T-helper 17 cell (primary cell): Measurements from ENCODE around the gene WDFY2. TPM values are rescaled to one million over a fixed set of nuclear protein-coding genes. Genes with fewer than 3 reads are reported as not detected.
A peak's percentile ranks its signal among the peaks of the same experiment; 100 is the strongest.

Experiments used
- ATAC-seq: fragments of 150-1000 bp; cut with Tn5 transposase; 2 replicates; pipeline ENCODE4 v1.10.0; 2021; ENCODE audit warnings: mild to moderate bottlenecking, moderate library complexity
- DNase-seq, 3 donors: peaks; one replicate each; pipeline versions ENCODE4 v3.0.0 to v3.0.0-alpha.2; 2020 to 2021
- H3K9me3 ChIP-seq: one replicate; pipeline ENCODE4 v1.7.0; 2013; ENCODE audit warnings: low read length, mild to moderate bottlenecking; ENCODE audit not compliant: control insufficient read depth, poor library complexity, severe bottlenecking
- H3K27ac Mint-ChIP-seq: one replicate; pipeline ENCODE4 v1.8.0; 2022; ENCODE audit warnings: mild to moderate bottlenecking, moderate library complexity, mixed read lengths
- H3K27me3 Mint-ChIP-seq: one replicate; pipeline ENCODE4 v1.8.0; 2022; ENCODE audit warnings: mixed read lengths
- H3K36me3 Mint-ChIP-seq: one replicate; pipeline ENCODE4 v1.8.0; 2022; ENCODE audit warnings: low read depth, mixed read lengths
- H3K4me1 Mint-ChIP-seq: one replicate; pipeline ENCODE4 v1.8.0; 2022; ENCODE audit warnings: mild to moderate bottlenecking, mixed read lengths
- H3K4me3 Mint-ChIP-seq: one replicate; pipeline ENCODE4 v1.8.0; 2022; ENCODE audit warnings: mild to moderate bottlenecking, moderate library complexity, mixed read lengths
- total RNA-seq, 4 donors: library from RNA in 2 of 4; stranded (reverse) in 2 of 4; gene quantifications; one replicate each; pipeline ENCODE4 v1.2.3 and lab custom pipeline; 2022 to 2026

WDFY2 gene
- total RNA-seq, 2 donors from 2014 or later: 41.5 to 52.2 TPM

DNA sequence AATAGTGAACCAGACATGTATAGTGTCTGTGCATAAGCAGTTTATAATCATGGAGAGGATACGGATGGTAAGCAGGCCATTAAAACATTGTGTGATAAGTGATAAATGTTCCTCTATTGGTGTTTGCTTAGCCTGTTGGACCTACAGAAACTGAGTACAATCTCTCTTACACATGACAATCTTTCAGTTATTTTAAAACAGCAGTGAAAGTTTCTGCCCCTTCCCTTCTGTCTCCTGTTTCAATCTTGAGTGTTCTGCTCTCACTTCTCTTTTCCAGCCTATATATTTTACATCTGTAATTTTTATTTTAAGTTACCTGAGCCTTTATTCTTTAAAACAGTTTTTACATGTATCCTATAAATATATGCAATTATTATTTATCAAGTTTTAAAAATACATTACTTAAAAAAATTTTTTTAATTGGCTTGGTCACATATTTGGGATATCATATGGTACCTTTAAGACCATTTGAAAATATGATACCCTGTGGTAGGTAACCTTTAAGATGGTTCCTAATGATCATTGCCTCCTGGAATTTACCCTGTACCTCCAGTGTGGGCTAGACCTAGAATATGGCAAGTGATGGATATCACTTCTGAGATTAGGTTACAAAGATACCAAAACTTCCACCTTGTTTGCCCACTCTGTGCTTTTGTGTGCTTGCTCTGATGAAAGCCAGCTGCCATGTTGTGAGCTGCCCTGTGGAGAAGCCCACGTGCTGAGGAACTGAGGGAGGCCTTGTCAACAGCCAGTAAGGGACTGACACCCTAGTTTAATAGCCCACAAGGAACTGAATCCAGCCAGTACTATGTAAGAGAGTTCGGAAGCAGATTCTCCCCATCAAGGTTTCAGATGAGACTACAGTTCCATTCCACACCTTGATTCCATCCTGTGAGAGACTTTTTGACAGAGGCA lies 120.4 kb downstream of the WDFY2 start:
- Mint-ChIP-seq H3K4me3 (no peak overlapping the region), H3K27ac (peak overlapping the region; percentile 24), H3K27me3 (no peaks in the 10 kb centered on the region), H3K36me3 (peaks cover 3% of the 10 kb centered on the region), H3K4me1 (peaks cover 2% of the 10 kb centered on the region)
- ATAC-seq (no peak), DNase-seq (no peak)
- no peaks in the 10 kb centered on the region for H3K9me3 ChIP-seq

DNA sequence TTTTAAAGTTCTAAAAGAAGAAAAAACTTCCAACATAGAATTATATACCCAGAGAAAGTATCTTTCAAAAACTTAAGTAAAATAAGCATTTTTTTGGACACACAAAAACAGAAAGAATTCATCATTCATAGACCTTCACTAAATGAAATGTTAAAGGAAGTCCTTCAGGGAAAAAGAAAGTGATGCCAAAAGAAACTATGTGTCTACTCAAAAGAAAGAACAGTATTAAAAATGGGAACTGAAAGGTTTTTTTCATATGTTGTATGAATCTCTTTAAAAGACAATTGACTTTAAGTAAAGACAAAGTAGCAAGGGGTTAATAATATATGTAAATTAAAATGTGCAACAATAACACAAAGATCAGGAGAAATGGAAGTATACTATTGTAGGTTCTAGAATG lies 123.2 kb downstream of the WDFY2 start:
- Mint-ChIP-seq H3K4me1 (peaks cover 2% of the 10 kb centered on the region), H3K27me3 (no peaks in the 10 kb centered on the region), H3K4me3 (no peak overlapping the region), H3K36me3 (peaks cover 3% of the 10 kb centered on the region), H3K27ac (no peak overlapping the region)
- no peak for DNase-seq
- no peak for ATAC-seq
- H3K9me3 ChIP-seq: no peaks in the 10 kb centered on the region

DNA sequence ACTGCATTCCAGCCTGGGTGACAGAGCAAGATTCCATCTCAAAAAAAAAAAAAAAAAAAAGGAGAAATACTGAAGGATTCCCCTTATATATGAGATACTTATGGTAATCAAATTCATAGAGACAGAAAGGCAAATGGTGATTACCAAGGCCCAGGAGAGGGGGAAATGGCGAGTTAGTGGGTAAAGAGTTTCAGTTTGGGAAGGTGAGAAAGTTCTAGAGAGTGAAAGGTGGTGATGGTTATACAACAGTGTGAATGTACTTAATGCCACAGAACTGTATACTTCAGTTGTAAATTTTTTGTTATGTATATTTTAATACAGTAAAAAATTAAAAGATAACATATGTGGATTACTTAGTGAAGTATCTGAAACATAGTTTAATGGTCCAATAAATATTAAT lies 129.5 kb downstream of the WDFY2 start:
- H3K4me1 Mint-ChIP-seq: no peaks in the 10 kb centered on the region
- ATAC-seq (no peak), DNase-seq (no peak)
- no peaks in the 10 kb centered on the region for H3K36me3 Mint-ChIP-seq
- no peaks in the 10 kb centered on the region for H3K9me3 ChIP-seq
- H3K4me3 Mint-ChIP-seq: no peak overlapping the region
- H3K27ac Mint-ChIP-seq: peak overlapping the region; percentile 45
- H3K27me3 Mint-ChIP-seq: no peaks in the 10 kb centered on the region

DNA sequence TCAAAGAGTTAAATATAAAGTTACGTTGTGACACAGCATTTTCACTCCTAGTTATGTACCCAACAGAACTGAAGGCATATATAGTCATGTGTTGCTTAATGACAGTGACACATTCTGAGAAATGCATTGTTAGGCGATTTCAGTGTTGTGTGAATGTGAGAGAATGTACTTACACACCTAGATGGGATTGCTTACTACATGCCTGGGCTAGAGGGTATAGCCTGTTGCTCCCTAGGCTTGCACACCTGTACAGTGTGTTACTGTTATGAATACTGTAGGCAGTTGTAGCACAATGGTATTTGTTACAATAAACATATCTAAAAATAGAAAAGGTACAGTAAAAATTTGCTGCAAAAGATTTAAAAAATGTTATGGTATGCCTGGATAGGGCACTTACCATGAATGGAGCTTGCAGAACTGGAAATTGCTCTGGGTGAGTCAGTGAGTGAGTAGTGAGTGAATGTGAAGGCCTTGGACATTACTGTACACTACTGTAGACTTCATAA lies 130.5 kb downstream of the WDFY2 start:
- Mint-ChIP-seq H3K27me3 (no peaks in the 10 kb centered on the region), H3K27ac (no peak overlapping the region), H3K4me3 (no peak overlapping the region), H3K4me1 (peaks cover 3% of the 10 kb centered on the region), H3K36me3 (no peaks in the 10 kb centered on the region)
- H3K9me3 ChIP-seq: no peaks in the 10 kb centered on the region
- no peak for DNase-seq
- ATAC-seq: no peak

DNA sequence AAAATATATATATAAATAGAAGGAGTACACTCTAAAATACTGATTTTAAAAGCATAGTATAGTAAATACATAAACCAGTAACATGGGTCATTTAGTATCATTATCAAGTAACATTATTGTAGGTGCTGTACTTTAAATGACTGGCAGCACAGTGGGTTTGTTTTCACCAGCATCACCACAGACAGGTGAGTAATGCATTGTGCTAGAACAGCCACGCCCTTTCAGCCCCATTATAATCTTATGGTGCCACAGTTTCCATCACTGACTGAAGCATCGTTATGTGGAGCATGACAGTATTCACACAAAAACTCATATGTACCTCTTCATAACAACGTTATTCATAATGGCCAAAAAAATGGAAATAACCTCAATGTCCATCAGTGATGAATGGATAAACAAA lies 131.4 kb downstream of the WDFY2 start:
- no peaks in the 10 kb centered on the region for H3K27me3 Mint-ChIP-seq
- no peaks in the 10 kb centered on the region for H3K36me3 Mint-ChIP-seq
- no peak for ATAC-seq
- H3K9me3 ChIP-seq: no peaks in the 10 kb centered on the region
- H3K4me3 Mint-ChIP-seq: no peak overlapping the region
- H3K27ac Mint-ChIP-seq: no peak overlapping the region
- H3K4me1 Mint-ChIP-seq: peaks cover 3% of the 10 kb centered on the region
- DNase-seq: no peak

DNA sequence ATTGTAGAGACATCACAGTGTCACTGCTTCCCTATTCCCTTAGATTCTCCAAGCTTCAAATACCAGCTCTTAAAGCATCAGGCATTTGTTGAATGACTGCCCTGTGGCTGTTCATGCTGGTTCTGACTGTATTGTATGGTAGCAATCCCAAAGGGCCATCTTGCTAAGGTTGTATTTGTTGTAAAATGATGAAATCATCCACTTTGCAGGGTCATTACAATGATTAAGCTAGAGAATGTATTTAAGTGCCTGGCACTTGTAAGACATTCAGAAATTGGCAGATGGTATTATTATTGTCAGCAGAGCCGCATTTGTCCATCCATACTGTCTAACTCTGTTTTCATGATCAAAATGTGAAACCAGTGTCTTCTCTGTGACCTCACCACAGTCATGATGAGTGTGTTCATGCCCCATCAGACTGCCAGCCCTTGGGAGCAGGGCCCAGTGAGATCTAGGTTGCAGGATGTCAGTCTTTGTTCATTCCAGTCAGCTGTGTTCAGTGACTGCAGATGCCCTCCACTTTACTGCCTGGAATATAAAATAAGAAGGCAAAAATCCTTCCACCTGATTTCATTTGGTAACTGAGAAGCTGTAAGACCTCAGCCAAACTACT lies 133.6 kb downstream of the WDFY2 start:
- DNase-seq (no peak), ATAC-seq (no peak)
- no peaks in the 10 kb centered on the region for H3K36me3 Mint-ChIP-seq
- no peak overlapping the region for H3K4me3 Mint-ChIP-seq
- no peaks in the 10 kb centered on the region for H3K27me3 Mint-ChIP-seq
- no peaks in the 10 kb centered on the region for H3K9me3 ChIP-seq
- H3K27ac Mint-ChIP-seq: peak overlapping the region; percentile 9
- peaks cover 8% of the 10 kb centered on the region for H3K4me1 Mint-ChIP-seq

DNA sequence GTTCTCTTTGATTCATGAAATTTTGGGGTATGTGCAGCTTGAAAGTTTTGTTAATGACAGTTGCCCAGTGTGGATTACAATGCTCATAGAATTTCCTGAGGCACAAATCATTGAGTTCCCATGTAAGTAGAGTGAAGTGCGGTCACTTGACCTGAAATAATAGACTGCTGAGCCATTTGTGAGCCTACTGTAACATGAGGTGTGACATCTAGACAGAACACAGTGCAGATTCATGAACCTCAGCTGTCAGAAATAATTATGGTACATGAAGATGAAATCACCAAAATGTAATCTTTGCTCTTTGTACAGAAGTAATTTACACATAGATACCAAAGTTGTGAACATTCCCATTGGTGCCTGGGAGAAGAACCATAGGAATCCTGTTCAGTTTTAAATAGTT lies 135.1 kb downstream of the WDFY2 start:
- Mint-ChIP-seq H3K4me1 (peaks cover 8% of the 10 kb centered on the region), H3K27me3 (no peaks in the 10 kb centered on the region), H3K36me3 (no peaks in the 10 kb centered on the region), H3K27ac (peak overlapping the region; percentile 51), H3K4me3 (no peak overlapping the region)
- ATAC-seq (no peak), DNase-seq (no peak)
- no peaks in the 10 kb centered on the region for H3K9me3 ChIP-seq

DNA sequence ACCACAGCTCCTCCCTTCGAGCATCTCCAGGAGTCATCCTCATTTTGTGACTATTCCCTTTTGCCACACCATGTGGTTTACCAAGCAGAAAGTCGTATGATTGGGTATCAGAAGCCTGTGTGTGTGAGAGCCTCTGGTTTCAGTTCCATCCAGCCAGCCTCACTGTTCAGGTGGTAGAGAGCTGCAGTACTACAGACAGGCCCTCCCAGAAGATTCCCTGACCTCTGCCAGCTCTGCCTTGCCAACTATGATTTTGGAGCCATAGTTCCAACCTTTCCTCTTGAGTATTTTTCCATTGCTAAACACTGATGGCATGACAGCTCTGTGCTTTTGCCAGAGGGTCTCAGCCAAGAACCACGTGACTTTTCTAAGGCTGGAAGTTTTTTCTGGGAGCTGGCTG lies 137.2 kb downstream of the WDFY2 start:
- Mint-ChIP-seq H3K4me1 (peaks cover 8% of the 10 kb centered on the region), H3K27ac (no peak overlapping the region), H3K36me3 (no peaks in the 10 kb centered on the region), H3K4me3 (no peak overlapping the region), H3K27me3 (no peaks in the 10 kb centered on the region)
- DNase-seq: no peak
- ATAC-seq: no peak
- H3K9me3 ChIP-seq: no peaks in the 10 kb centered on the region

DNA sequence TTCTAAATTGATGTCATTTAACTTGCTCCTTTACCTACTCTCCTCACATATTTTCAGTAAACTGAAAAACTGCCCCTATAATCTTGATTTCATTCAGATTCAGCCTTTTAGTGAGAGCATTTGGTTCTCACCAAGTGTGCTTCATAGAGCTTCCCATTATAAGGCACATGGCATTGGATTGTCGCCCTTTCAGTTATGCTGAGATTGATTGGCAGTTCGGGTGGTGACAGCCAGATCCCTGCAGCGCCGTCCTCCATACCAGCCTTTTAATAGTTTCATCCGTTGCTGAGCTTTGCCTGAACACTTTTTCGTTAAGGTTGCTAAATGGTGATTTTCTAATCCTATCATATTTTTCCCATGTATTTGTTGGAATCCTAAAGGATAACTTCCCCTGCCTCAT lies 139.3 kb downstream of the WDFY2 start:
- no peak overlapping the region for H3K27ac Mint-ChIP-seq
- peaks cover 2% of the 10 kb centered on the region for H3K36me3 Mint-ChIP-seq
- no peak overlapping the region for H3K4me3 Mint-ChIP-seq
- H3K9me3 ChIP-seq: no peaks in the 10 kb centered on the region
- peaks cover 8% of the 10 kb centered on the region for H3K4me1 Mint-ChIP-seq
- DNase-seq: no peak
- no peaks in the 10 kb centered on the region for H3K27me3 Mint-ChIP-seq
- ATAC-seq: no peak

DNA sequence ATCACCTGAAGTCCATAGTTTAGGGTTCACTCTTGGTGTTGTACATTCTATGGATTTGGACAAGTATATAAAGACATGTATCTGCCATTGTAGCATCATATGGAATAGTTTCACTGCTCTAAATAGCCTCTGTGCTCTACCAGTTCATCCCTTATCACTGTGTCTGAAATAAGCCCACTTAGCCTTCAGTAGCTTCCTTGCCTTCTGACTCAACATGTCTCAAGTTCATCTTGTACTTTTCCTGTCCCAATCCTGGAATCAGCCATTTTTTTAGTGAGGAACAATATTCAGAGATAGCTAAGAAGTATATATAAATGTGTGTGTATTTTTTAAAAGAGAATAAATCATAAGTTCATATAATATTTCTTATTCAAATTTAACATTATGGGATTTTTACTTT lies 140.5 kb downstream of the WDFY2 start:
- ATAC-seq (no peak), DNase-seq (no peak)
- Mint-ChIP-seq H3K4me1 (peaks cover 6% of the 10 kb centered on the region), H3K27ac (no peak overlapping the region), H3K27me3 (no peaks in the 10 kb centered on the region), H3K36me3 (peaks cover 2% of the 10 kb centered on the region), H3K4me3 (no peak overlapping the region)
- H3K9me3 ChIP-seq: no peaks in the 10 kb centered on the region

DNA sequence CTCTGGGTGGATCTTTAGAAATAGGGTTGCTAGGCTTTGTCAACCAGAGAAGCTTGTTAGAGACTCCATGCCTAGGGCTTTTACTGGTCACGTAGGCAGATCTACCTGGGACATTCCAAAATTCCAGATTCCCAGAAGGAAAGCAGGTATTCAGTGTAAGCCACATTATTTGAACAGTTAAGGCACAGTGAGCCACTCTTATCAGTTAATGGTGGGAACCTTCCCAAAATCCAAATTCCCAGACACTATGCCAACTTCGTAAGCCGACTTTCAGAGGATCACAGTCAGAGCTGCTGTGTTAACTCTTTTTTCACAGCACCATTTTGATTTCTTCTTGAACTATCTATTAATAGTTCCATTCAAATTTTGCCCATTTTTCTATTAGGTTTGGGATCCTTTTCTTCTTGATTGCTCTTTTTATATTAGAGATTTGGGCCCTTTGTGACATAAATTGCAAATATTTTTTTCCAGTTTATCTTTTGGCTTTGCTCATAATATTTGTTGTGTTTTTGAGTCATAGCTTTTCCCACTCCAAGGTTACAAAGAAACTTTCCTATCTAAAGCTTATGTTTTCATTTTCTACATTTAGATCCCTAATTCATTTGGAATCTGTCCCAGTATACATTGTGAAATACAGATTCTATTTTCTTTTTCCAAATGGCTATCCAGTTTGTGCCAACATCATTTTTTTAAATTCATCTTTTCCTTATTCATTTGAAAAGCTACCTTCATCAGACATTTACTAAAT lies 142.4 kb downstream of the WDFY2 start:
- no peaks in the 10 kb centered on the region for H3K27me3 Mint-ChIP-seq
- no peak overlapping the region for H3K4me3 Mint-ChIP-seq

DNA sequence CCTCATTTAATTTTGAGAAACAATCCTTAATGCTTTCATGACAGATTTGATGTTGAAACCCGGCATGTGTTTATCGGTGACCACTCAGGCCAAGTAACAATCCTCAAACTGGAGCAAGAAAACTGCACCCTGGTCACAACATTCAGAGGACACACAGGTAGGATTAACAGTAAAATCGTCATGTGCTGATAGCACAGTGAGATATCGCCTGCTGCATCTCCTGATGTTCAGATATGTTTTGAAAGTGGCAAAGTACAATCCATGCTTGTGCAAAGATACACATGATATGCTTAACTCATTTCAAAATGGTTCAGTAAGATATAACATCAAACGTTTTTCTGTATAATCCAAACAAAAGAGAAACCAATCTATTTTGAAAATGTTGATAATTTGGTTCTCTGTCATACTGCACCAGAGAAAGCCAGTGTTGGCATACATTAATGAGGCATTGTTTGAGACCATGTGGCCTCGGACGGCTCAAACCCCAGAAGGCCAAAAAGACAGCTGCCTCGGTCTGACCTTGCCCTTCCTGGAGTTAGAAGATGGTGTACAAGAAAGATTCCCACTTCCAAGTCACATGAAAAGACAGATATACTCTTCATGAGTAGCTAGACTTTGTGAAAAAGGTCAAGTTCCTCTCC lies 143.5 kb downstream of the WDFY2 start:
- DNase-seq (no peak), ATAC-seq (no peak)
- Mint-ChIP-seq H3K27me3 (no peaks in the 10 kb centered on the region), H3K4me3 (no peak overlapping the region), H3K27ac (no peak overlapping the region), H3K4me1 (peaks cover 4% of the 10 kb centered on the region), H3K36me3 (peaks cover 2% of the 10 kb centered on the region)
- H3K9me3 ChIP-seq: no peaks in the 10 kb centered on the region

More for the DNA sequence above, 142.4 kb downstream of the WDFY2 start:
- Mint-ChIP-seq H3K4me1 (peaks cover 7% of the 10 kb centered on the region), H3K27ac (no peak overlapping the region), H3K36me3 (peaks cover 2% of the 10 kb centered on the region)
- no peak for DNase-seq
- H3K9me3 ChIP-seq: no peaks in the 10 kb centered on the region
- ATAC-seq: no peak

DNA sequence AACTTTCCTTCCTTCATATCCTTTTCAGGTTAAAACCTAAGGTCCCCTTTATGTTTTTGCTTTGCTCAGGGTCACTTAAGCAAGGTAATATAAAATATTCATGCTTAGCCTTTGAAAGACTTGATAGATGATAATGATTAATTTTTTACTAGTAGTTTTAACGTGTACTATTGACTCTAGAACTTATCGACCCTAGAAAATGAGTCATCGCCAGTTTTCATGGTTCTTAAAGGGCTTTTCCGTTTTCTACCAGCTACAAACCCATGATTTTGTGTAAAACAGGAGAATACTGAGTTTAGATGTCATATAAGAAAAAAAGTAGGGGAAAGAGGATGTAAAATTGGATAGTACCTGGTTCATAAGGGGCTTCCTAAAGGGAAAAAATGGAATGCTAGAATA lies 144.0 kb downstream of the WDFY2 start:
- Mint-ChIP-seq H3K4me3 (no peak overlapping the region), H3K36me3 (peaks cover 2% of the 10 kb centered on the region), H3K4me1 (peaks cover 4% of the 10 kb centered on the region), H3K27ac (no peak overlapping the region), H3K27me3 (no peaks in the 10 kb centered on the region)
- no peaks in the 10 kb centered on the region for H3K9me3 ChIP-seq
- ATAC-seq (no peak), DNase-seq (no peak)
